HCEC 1CT (cell line): ENCODE data around the gene MKLN1.
"Not testable (repeated sequence)": the region's sequence is repeated elsewhere in the genome, so short reads cannot be mapped to it uniquely, and the experiment has no call there.

Source experiments
- DNase-seq: peaks from one replicate; pipeline ENCODE4 v3.0.0-alpha.2; 2017

The MKLN1 gene

GRCh38 chr7:131503639-131504038 is 176.0 kb downstream of the MKLN1 start:
- no peak for DNase-seq

GRCh38 chr7:131504157-131504899 is 176.7 kb downstream of the MKLN1 start:
- DNase-seq, result no peak

- DNase-seq, result not testable (repeated sequence)
Observed at GRCh38 chr7:131505037-131505620, 177.5 kb downstream of the MKLN1 start.

GRCh38 chr7:131505636-131506557 is 178.2 kb downstream of the MKLN1 start:
- no peak for DNase-seq

- no peak for DNase-seq
Observed at GRCh38 chr7:131506597-131506996, 178.9 kb downstream of the MKLN1 start.

GRCh38 chr7:131507592-131508331 is 180.1 kb downstream of the MKLN1 start:
- peak; percentile 56 for DNase-seq

- no peak for DNase-seq
Observed at GRCh38 chr7:131508754-131509486, 181.2 kb downstream of the MKLN1 start.

GRCh38 chr7:131509781-131510180 is 182.1 kb downstream of the MKLN1 start:
- DNase-seq, result no peak

- no peak for DNase-seq
Observed at GRCh38 chr7:131511071-131511470, 183.4 kb downstream of the MKLN1 start.

GRCh38 chr7:131511774-131512535 is 184.3 kb downstream of the MKLN1 start:
- DNase-seq, result no peak

- peak; percentile 74 for DNase-seq
Observed at GRCh38 chr7:131513245-131514061, 185.8 kb downstream of the MKLN1 start.

- DNase-seq, result not testable (repeated sequence)
Observed at GRCh38 chr7:131515471-131515870, 187.8 kb downstream of the MKLN1 start.

GRCh38 chr7:131517218-131517923 is 189.7 kb downstream of the MKLN1 start:
- DNase-seq, result no peak

GRCh38 chr7:131518626-131519025 is 190.9 kb downstream of the MKLN1 start:
- no peak for DNase-seq

- DNase-seq, result no peak
Observed at GRCh38 chr7:131521651-131522163, 194.0 kb downstream of the MKLN1 start.

GRCh38 chr7:131522325-131522930 is 194.8 kb downstream of the MKLN1 start:
- no peak for DNase-seq

GRCh38 chr7:131524115-131524514 is 196.4 kb downstream of the MKLN1 start:
- DNase-seq, result no peak

GRCh38 chr7:131524703-131525102 is 197.0 kb downstream of the MKLN1 start:
- DNase-seq, result no peak

- peak; percentile 8 for DNase-seq
Observed at GRCh38 chr7:131525820-131526219, 198.1 kb downstream of the MKLN1 start.
